ENCODE results near the gene RAPSN.

The RAPSN gene

DNA sequence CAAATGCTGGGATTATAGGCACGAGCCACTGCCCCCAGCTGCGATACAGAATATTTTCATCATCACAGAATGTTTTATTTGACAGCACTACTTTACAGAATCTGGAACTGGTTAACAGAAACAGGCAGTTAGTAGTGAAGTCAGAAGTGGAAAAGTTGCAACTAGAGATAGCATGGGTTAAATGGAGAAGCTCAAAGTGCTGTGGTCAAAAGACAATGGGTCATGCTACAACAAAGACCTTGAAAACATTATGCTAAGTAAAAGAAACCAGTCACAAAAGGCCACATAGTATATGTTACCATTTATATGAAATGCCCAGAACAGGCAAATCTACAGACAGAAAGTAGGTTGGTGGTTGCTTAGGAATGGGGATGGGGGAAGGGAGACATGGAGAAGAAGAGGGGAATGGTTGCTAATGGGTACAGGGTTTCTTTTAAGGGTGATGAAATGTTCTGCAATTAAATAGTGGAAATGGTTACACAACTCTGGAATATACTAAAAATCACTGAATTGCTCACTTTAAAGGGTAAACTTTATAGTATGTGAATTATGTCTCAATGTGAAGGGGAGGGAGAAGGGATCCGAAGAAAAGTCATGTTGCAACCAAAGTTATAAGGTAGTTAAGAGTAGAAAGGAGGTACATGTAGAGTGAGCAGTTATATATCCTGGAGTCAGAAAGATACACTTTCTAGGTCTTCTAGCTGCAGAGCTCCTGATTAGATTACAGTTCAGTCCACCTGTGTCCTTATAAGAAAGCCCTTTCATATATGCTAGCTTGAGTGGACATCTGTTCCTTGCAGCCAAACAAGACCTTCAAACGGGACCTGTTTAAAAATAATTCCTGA lies 46.3 kb upstream of the RAPSN start:
- Histone ChIP-seq H2AK5ac (ENCODE audit: low read length) (no peak overlapping the region), H3K79me2 (ENCODE audit: control insufficient read depth, insufficient read depth, low read length, poor library complexity) (peaks cover 5% of the 10 kb centered on the region), H3K4ac (ENCODE audit: low read depth, low read length) (no peak overlapping the region), H3K27ac (ENCODE audit: low read depth, low read length) (no peak overlapping the region), H3K4me3 (ENCODE audit: low read depth, low read length) (no peak overlapping the region), H4K8ac (ENCODE audit: low read depth, low read length) (no peak overlapping the region), H4K12ac (ENCODE audit: low read depth, low read length) (no peak overlapping the region), H3K18ac (ENCODE audit: low read length) (no peak overlapping the region), H3K4me1 (ENCODE audit: control insufficient read depth in 1 of 2, insufficient read depth in 2 of 2, low read length in 2 of 2) (peaks cover 0 to 4% of the 10 kb centered on the region in 2 experiments), H3K36me3 (ENCODE audit: control insufficient read depth in 1 of 2, insufficient read depth in 2 of 2, low read length in 2 of 2) (peaks cover 5 to 10% of the 10 kb centered on the region in 2 experiments), H2BK120ac (ENCODE audit: insufficient read depth, low read length, poor library complexity) (no peak overlapping the region), H3K27me3 (ENCODE audit: insufficient read depth, low read length) (no peaks in the 10 kb centered on the region), H4K91ac (ENCODE audit: low read depth, low read length) (no peak overlapping the region), H3K79me1 (ENCODE audit: low read length) (no peaks in the 10 kb centered on the region), H3K23ac (ENCODE audit: low read length) (no peak overlapping the region), H3K14ac (ENCODE audit: low read length) (no peak overlapping the region), H3K4me2 (ENCODE audit: low read length) (no peak overlapping the region), H2BK5ac (ENCODE audit: low read depth, low read length, poor library complexity) (no peak overlapping the region), H3K9me3 (ENCODE audit: insufficient read depth, low read depth, low read length) (no peaks in the 10 kb centered on the region), H3K9ac (ENCODE audit: low read length) (no peak overlapping the region), H2BK12ac (ENCODE audit: low read length) (no peak overlapping the region), H2AFZ (ENCODE audit: insufficient read depth, low read length, poor library complexity) (no peak overlapping the region)
- DNase-seq = no peak
- no CpG with 5 or more reads among the region's 4 CpGs for WGBS (ENCODE audit: extremely low coverage, insufficient coverage, insufficient read length)

- H4K91ac ChIP-seq (ENCODE audit: low read depth, low read length) = no peak overlapping the region
- H3K79me2 ChIP-seq (ENCODE audit: control insufficient read depth, insufficient read depth, low read length, poor library complexity) = no peaks in the 10 kb centered on the region
- WGBS (ENCODE audit: extremely low coverage, insufficient coverage, insufficient read length) = no CpG with 5 or more reads among the region's 2 CpGs
- peaks cover 16 to 20% of the 10 kb centered on the region in 2 experiments for H3K36me3 ChIP-seq (ENCODE audit: control insufficient read depth in 1 of 2, insufficient read depth in 2 of 2, low read length in 2 of 2)
- H2AK5ac ChIP-seq (ENCODE audit: low read length) = no peak overlapping the region
- no peak overlapping the region for H3K18ac ChIP-seq (ENCODE audit: low read length)
- H3K4me2 ChIP-seq (ENCODE audit: low read length) = no peak overlapping the region
- no peak overlapping the region for H2AFZ ChIP-seq (ENCODE audit: insufficient read depth, low read length, poor library complexity)
- H3K4me1 ChIP-seq (ENCODE audit: control insufficient read depth in 1 of 2, insufficient read depth in 2 of 2, low read length in 2 of 2) = no peaks in the 10 kb centered on the region
- H3K79me1 ChIP-seq (ENCODE audit: low read length) = no peaks in the 10 kb centered on the region
- no peak overlapping the region for H3K4ac ChIP-seq (ENCODE audit: low read depth, low read length)
- H3K4me3 ChIP-seq (ENCODE audit: low read depth, low read length) = no peak overlapping the region
- no peaks in the 10 kb centered on the region for H3K9me3 ChIP-seq (ENCODE audit: insufficient read depth, low read depth, low read length)
- no peak overlapping the region for H2BK12ac ChIP-seq (ENCODE audit: low read length)
- no peak overlapping the region for H2BK5ac ChIP-seq (ENCODE audit: low read depth, low read length, poor library complexity)
- no peak overlapping the region for H4K8ac ChIP-seq (ENCODE audit: low read depth, low read length)
- no peak overlapping the region for H3K27ac ChIP-seq (ENCODE audit: low read depth, low read length)
- H3K9ac ChIP-seq (ENCODE audit: low read length) = no peak overlapping the region
- no peak overlapping the region for H3K14ac ChIP-seq (ENCODE audit: low read length)
- H4K12ac ChIP-seq (ENCODE audit: low read depth, low read length) = no peak overlapping the region
- no peak overlapping the region for H3K23ac ChIP-seq (ENCODE audit: low read length)
- H3K27me3 ChIP-seq (ENCODE audit: insufficient read depth, low read length) = no peaks in the 10 kb centered on the region
- DNase-seq = no peak
- H2BK120ac ChIP-seq (ENCODE audit: insufficient read depth, low read length, poor library complexity) = no peak overlapping the region
Measured at GRCh38 chr11:47489395-47489755, 40.4 kb upstream of the RAPSN start.

GRCh38 chr11:47488674-47489394 lies 39.9 kb upstream of the RAPSN start:
- Histone ChIP-seq H3K36me3 (ENCODE audit: control insufficient read depth in 1 of 2, insufficient read depth in 2 of 2, low read length in 2 of 2) (peaks cover 20 to 25% of the 10 kb centered on the region in 2 experiments), H3K23ac (ENCODE audit: low read length) (no peak overlapping the region), H3K4me3 (ENCODE audit: low read depth, low read length) (no peak overlapping the region), H2AFZ (ENCODE audit: insufficient read depth, low read length, poor library complexity) (no peak overlapping the region), H3K4me2 (ENCODE audit: low read length) (no peak overlapping the region), H2AK5ac (ENCODE audit: low read length) (no peak overlapping the region), H3K27ac (ENCODE audit: low read depth, low read length) (no peak overlapping the region), H4K8ac (ENCODE audit: low read depth, low read length) (no peak overlapping the region), H2BK120ac (ENCODE audit: insufficient read depth, low read length, poor library complexity) (no peak overlapping the region), H3K9ac (ENCODE audit: low read length) (no peak overlapping the region), H4K12ac (ENCODE audit: low read depth, low read length) (no peak overlapping the region), H3K18ac (ENCODE audit: low read length) (no peak overlapping the region), H3K27me3 (ENCODE audit: insufficient read depth, low read length) (no peaks in the 10 kb centered on the region), H2BK12ac (ENCODE audit: low read length) (no peak overlapping the region), H3K9me3 (ENCODE audit: insufficient read depth, low read depth, low read length) (no peaks in the 10 kb centered on the region), H3K4me1 (ENCODE audit: control insufficient read depth in 1 of 2, insufficient read depth in 2 of 2, low read length in 2 of 2) (no peaks in the 10 kb centered on the region), H3K79me2 (ENCODE audit: control insufficient read depth, insufficient read depth, low read length, poor library complexity) (no peaks in the 10 kb centered on the region), H3K79me1 (ENCODE audit: low read length) (no peaks in the 10 kb centered on the region), H3K14ac (ENCODE audit: low read length) (no peak overlapping the region), H2BK5ac (ENCODE audit: low read depth, low read length, poor library complexity) (no peak overlapping the region), H4K91ac (ENCODE audit: low read depth, low read length) (no peak overlapping the region), H3K4ac (ENCODE audit: low read depth, low read length) (no peak overlapping the region)
- DNase-seq = no peak
- WGBS (ENCODE audit: extremely low coverage, insufficient coverage, insufficient read length) = no CpG with 5 or more reads among the region's 6 CpGs

GRCh38 chr11:47488111-47488510 lies 39.2 kb upstream of the RAPSN start:
- H3K79me1 ChIP-seq (ENCODE audit: low read length) = no peaks in the 10 kb centered on the region
- no peak overlapping the region for H3K18ac ChIP-seq (ENCODE audit: low read length)
- no peak overlapping the region for H2AFZ ChIP-seq (ENCODE audit: insufficient read depth, low read length, poor library complexity)
- no peak overlapping the region for H3K14ac ChIP-seq (ENCODE audit: low read length)
- no peak overlapping the region for H4K12ac ChIP-seq (ENCODE audit: low read depth, low read length)
- H3K27ac ChIP-seq (ENCODE audit: low read depth, low read length) = no peak overlapping the region
- no peak for DNase-seq
- H2BK5ac ChIP-seq (ENCODE audit: low read depth, low read length, poor library complexity) = no peak overlapping the region
- no peak overlapping the region for H3K9ac ChIP-seq (ENCODE audit: low read length)
- no peak overlapping the region for H2BK12ac ChIP-seq (ENCODE audit: low read length)
- H3K27me3 ChIP-seq (ENCODE audit: insufficient read depth, low read length) = no peaks in the 10 kb centered on the region
- no peak overlapping the region for H3K4me3 ChIP-seq (ENCODE audit: low read depth, low read length)
- peaks cover 22 to 30% of the 10 kb centered on the region in 2 experiments for H3K36me3 ChIP-seq (ENCODE audit: control insufficient read depth in 1 of 2, insufficient read depth in 2 of 2, low read length in 2 of 2)
- no peaks in the 10 kb centered on the region for H3K9me3 ChIP-seq (ENCODE audit: insufficient read depth, low read depth, low read length)
- no peak overlapping the region for H2BK120ac ChIP-seq (ENCODE audit: insufficient read depth, low read length, poor library complexity)
- H3K4me1 ChIP-seq (ENCODE audit: control insufficient read depth in 1 of 2, insufficient read depth in 2 of 2, low read length in 2 of 2) = no peaks in the 10 kb centered on the region
- H3K23ac ChIP-seq (ENCODE audit: low read length) = no peak overlapping the region
- H2AK5ac ChIP-seq (ENCODE audit: low read length) = no peak overlapping the region
- H4K8ac ChIP-seq (ENCODE audit: low read depth, low read length) = no peak overlapping the region
- H3K4me2 ChIP-seq (ENCODE audit: low read length) = no peak overlapping the region
- WGBS (ENCODE audit: extremely low coverage, insufficient coverage, insufficient read length) = no CpG with 5 or more reads among the region's 3 CpGs
- no peaks in the 10 kb centered on the region for H3K79me2 ChIP-seq (ENCODE audit: control insufficient read depth, insufficient read depth, low read length, poor library complexity)
- H4K91ac ChIP-seq (ENCODE audit: low read depth, low read length) = no peak overlapping the region
- no peak overlapping the region for H3K4ac ChIP-seq (ENCODE audit: low read depth, low read length)

Data from trophoblast cell (in vitro differentiated cells and primary cell).